HepG2 (cell line): Measurements from ENCODE around the gene CCDC170. TPM values are rescaled to one million over a fixed set of nuclear protein-coding genes. Genes with fewer than 3 reads are reported as not detected.

Experiments
- CEBPG ChIP-seq: IDR thresholded peaks from 2 replicates; pipeline ENCODE4 v1.6.1; 2016
- ESRRA ChIP-seq: sonication (generic); formaldehyde crosslinking; IDR thresholded peaks from 2 replicates; pipeline ENCODE4 v1.5.1; 2020; ENCODE audit warnings: mild to moderate bottlenecking, low read depth, missing genetic modification reagents
- HOXD1 ChIP-seq: sonication (generic); formaldehyde crosslinking; IDR thresholded peaks from 2 replicates; pipeline ENCODE4 v1.5.0; 2020; ENCODE audit warnings: missing genetic modification reagents
- KLF6 ChIP-seq: IDR thresholded peaks from 2 replicates; pipeline ENCODE4 v1.8.0; 2016; ENCODE audit warnings: missing biosample characterization, missing genetic modification reagents
- MTA3 ChIP-seq: sonication (generic); formaldehyde crosslinking; IDR thresholded peaks from 2 replicates; pipeline ENCODE4 v1.4.0; 2020; ENCODE audit warnings: missing genetic modification reagents
- NFE2L1 ChIP-seq: sonication (generic); formaldehyde crosslinking; IDR thresholded peaks from 2 replicates; pipeline ENCODE4 v1.4.0; 2020; ENCODE audit warnings: missing genetic modification reagents, mild to moderate bottlenecking, borderline replicate concordance
- RFXAP ChIP-seq: sonication (generic); formaldehyde crosslinking; IDR thresholded peaks from 2 replicates; pipeline ENCODE4 v1.4.0; 2020; ENCODE audit warnings: missing genetic modification reagents, borderline replicate concordance
- SP2 ChIP-seq: sonication (generic); formaldehyde crosslinking; IDR thresholded peaks from 2 replicates; pipeline ENCODE4 v1.5.1; 2020; ENCODE audit warnings: mild to moderate bottlenecking, missing genetic modification reagents
- SRF ChIP-seq: IDR thresholded peaks from 2 replicates; pipeline ENCODE4 v1.6.1; 2011; ENCODE audit warnings: mild to moderate bottlenecking, low read depth, low read length, moderate library complexity
- SRY ChIP-seq: sonication (generic); formaldehyde crosslinking; IDR thresholded peaks from 2 replicates; pipeline ENCODE4 v1.8.0; 2022; ENCODE audit warnings: mild to moderate bottlenecking, missing genetic modification reagents
- TMF1 ChIP-seq: sonication (generic); formaldehyde crosslinking; IDR thresholded peaks from 2 replicates; pipeline ENCODE4 v1.8.1; 2022; ENCODE audit warnings: low read depth, missing genetic modification reagents
- WIZ ChIP-seq: sonication (generic); formaldehyde crosslinking; IDR thresholded peaks from 2 replicates; pipeline ENCODE4 v1.5.1; 2020; ENCODE audit warnings: mild to moderate bottlenecking, missing genetic modification reagents
- ZFX ChIP-seq: sonication (generic); formaldehyde crosslinking; IDR thresholded peaks from 2 replicates; pipeline ENCODE4 v1.4.0; 2020; ENCODE audit warnings: mild to moderate bottlenecking, low read depth, missing genetic modification reagents, moderate library complexity
- ZNF510 ChIP-seq: sonication (generic); formaldehyde crosslinking; IDR thresholded peaks from 2 replicates; pipeline ENCODE4 v1.4.0; 2020; ENCODE audit warnings: low read depth, mild to moderate bottlenecking, missing genetic modification reagents
- ZNF576 ChIP-seq: sonication (generic); formaldehyde crosslinking; IDR thresholded peaks from 2 replicates; pipeline ENCODE4 v1.4.0; 2020; ENCODE audit warnings: mild to moderate bottlenecking, missing genetic modification reagents
- ZNF597 ChIP-seq: sonication (generic); formaldehyde crosslinking; IDR thresholded peaks from 2 replicates; pipeline ENCODE4 v1.5.0; 2020; ENCODE audit warnings: missing genetic modification reagents
- ZNF75D ChIP-seq: sonication (generic); formaldehyde crosslinking; IDR thresholded peaks from 2 replicates; pipeline ENCODE4 v1.8.1; 2023; ENCODE audit warnings: missing genetic modification reagents, mild to moderate bottlenecking, borderline replicate concordance
- ZNF770 ChIP-seq: sonication (generic); formaldehyde crosslinking; IDR thresholded peaks from 2 replicates; pipeline ENCODE4 v1.5.0; 2020; ENCODE audit warnings: mild to moderate bottlenecking, missing genetic modification reagents
- ZNF776 ChIP-seq: sonication (generic); formaldehyde crosslinking; IDR thresholded peaks from 2 replicates; pipeline ENCODE4 v1.4.0; 2020; ENCODE audit warnings: mild to moderate bottlenecking, missing genetic modification reagents
- polyA plus RNA-seq, 8 experiments: library from polyadenylated mRNA; depleted of rRNA in 3 of 8; stranded (reverse) in 7 of 8; unstranded in 1 of 8; fragments of >200 nt; fragmentation: Illumina TruSeq in 4 of 8; extraction: Trizol in 4 of 8; gene quantifications; 2 replicates each; pipeline versions ENCODE4 v1.2.1 to v1.2.3, GENCODE V29; 2011 to 2016; ENCODE audit warnings: low read depth in 4 of 8, missing spikeins in 1 of 8, mixed read lengths in 1 of 8; ENCODE audit not compliant: insufficient read depth in 1 of 8
- total RNA-seq, 5 experiments: library from RNA; depleted of rRNA; stranded (reverse); fragments of >200 nt; fragmentation: Illumina TruSeq; extraction: Trizol; gene quantifications; 2 replicates each; pipeline ENCODE4 v1.2.3, GENCODE V29; 2016; ENCODE audit warnings: low read depth in 1 of 5
- TF ChIP-seq, protein P1 (sequence below): sonication (generic); formaldehyde crosslinking; IDR thresholded peaks from 2 replicates; pipeline ENCODE4 v1.5.0; 2020; ENCODE audit warnings: missing genetic modification reagents, mild to moderate bottlenecking, borderline replicate concordance
- TF ChIP-seq, protein P2 (sequence below), 2 experiments: sonication (generic) in 1 of 2; formaldehyde crosslinking in 1 of 2; IDR thresholded peaks; 2 replicates each; pipeline versions ENCODE4 v1.4.0 to v1.6.1; 2016 to 2020; ENCODE audit warnings: borderline replicate concordance in 1 of 2, low read depth in 1 of 2, mild to moderate bottlenecking in 1 of 2, missing genetic modification reagents in 1 of 2

CCDC170 gene
- total and polyA plus RNA-seq, 2 of the 13 experiments (the other 11 are each of a cell fraction or from before 2014, with no cell fraction given): 0.90 to 5.1 TPM

GRCh38 chr6:151493161-151493803, 535 bp upstream of the CCDC170 start (continued):
- TF ChIP-seq CEBPG (no peak), ZFX (CRISPR knock-in tag) (no peak), ZNF576 (CRISPR knock-in tag) (no peak), HOXD1 (CRISPR knock-in tag) (no peak), RFXAP (peak; percentile 11; the same call in 1 of the 2 replicates), WIZ (CRISPR knock-in tag) (no peak), ESRRA (CRISPR knock-in tag) (no peak), ZNF75D (no peak), SRF (no peak), MTA3 (CRISPR knock-in tag) (no peak), ZNF510 (CRISPR knock-in tag) (0 out of 2 replicates have a peak, but pooled peaks have one; percentile 21), SP2 (no peak), ZNF776 (CRISPR knock-in tag) (no peak), ZNF770 (CRISPR knock-in tag) (no peak), SRY (peak; percentile 13; the same call in 1 of the 2 replicates), NFE2L1 (CRISPR knock-in tag) (no peak), TMF1 (CRISPR knock-in tag) (no peak), ZNF597 (CRISPR knock-in tag) (no peak), KLF6 (no peak)
- TF ChIP-seq, protein P1, sequence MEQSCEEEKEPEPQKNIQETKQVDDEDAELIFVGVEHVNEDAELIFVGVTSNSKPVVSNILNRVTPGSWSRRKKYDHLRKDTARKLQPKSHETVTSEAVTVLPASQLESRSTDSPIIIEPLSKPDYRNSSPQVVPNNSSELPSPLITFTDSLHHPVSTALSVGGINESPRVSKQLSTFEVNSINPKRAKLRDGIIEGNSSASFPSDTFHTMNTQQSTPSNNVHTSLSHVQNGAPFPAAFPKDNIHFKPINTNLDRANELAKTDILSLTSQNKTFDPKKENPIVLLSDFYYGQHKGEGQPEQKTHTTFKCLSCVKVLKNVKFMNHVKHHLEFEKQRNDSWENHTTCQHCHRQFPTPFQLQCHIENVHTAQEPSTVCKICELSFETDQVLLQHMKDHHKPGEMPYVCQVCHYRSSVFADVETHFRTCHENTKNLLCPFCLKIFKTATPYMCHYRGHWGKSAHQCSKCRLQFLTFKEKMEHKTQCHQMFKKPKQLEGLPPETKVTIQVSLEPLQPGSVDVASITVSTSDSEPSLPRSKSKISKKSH (CRISPR knock-in tag): no peak
- TF ChIP-seq, protein P2, sequence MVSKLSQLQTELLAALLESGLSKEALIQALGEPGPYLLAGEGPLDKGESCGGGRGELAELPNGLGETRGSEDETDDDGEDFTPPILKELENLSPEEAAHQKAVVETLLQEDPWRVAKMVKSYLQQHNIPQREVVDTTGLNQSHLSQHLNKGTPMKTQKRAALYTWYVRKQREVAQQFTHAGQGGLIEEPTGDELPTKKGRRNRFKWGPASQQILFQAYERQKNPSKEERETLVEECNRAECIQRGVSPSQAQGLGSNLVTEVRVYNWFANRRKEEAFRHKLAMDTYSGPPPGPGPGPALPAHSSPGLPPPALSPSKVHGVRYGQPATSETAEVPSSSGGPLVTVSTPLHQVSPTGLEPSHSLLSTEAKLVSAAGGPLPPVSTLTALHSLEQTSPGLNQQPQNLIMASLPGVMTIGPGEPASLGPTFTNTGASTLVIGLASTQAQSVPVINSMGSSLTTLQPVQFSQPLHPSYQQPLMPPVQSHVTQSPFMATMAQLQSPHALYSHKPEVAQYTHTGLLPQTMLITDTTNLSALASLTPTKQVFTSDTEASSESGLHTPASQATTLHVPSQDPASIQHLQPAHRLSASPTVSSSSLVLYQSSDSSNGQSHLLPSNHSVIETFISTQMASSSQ (IDR thresholded peaks at IDR 0.05; ENCODE audit: low read depth): no peak
- TF ChIP-seq, protein P2 (CRISPR knock-in tag; IDR thresholded peaks at IDR 0.05; ENCODE audit: borderline replicate concordance): no peak
